WERI-Rb-1 (cell line): ENCODE data around the gene CELF2.

Experiments
- DNase-seq: peaks from one replicate; pipeline ENCODE4 v3.0.0-alpha.2; 2020
- H3K27ac ChIP-seq: fragments of 250-450 bp; sonication (Bioruptor Pico); 2 replicates; pipeline ENCODE4 v1.5.1; 2020; ENCODE audit warnings: mild to moderate bottlenecking, moderate library complexity
- H3K27me3 ChIP-seq: fragments of 250-450 bp; sonication (Bioruptor Pico); 2 replicates; pipeline ENCODE4 v1.5.1; 2021; ENCODE audit warnings: mild to moderate bottlenecking, low read depth, moderate library complexity; ENCODE audit not compliant: insufficient read depth, severe bottlenecking
- H3K36me3 ChIP-seq: fragments of 250-450 bp; sonication (Bioruptor Pico); 2 replicates; pipeline ENCODE4 v1.5.1; 2020; ENCODE audit warnings: mild to moderate bottlenecking, moderate library complexity
- H3K4me3 ChIP-seq: 2 replicates; pipeline ENCODE4 v1.5.1; 2011; ENCODE audit warnings: low read depth, mild to moderate bottlenecking, control low read depth, low read length
- H3K9me3 ChIP-seq: fragments of 250-450 bp; sonication (Bioruptor Pico); 2 replicates; pipeline ENCODE4 v1.5.1; 2021; ENCODE audit warnings: mild to moderate bottlenecking, moderate library complexity; ENCODE audit not compliant: severe bottlenecking
- CTCF ChIP-seq: IDR thresholded peaks from 2 replicates; pipeline ENCODE4 v1.5.1; 2011; ENCODE audit warnings: low read depth, mild to moderate bottlenecking, control low read depth, inconsistent platforms, low read length

Gene CELF2

GRCh38 chr10:11294831-11295450, 277.3 kb downstream of the CELF2 start:
- Histone ChIP-seq H3K36me3 (no peaks in the 10 kb centered on the region), H3K27me3 (no peaks in the 10 kb centered on the region), H3K9me3 (no peaks in the 10 kb centered on the region), H3K27ac (no peak overlapping the region), H3K4me3 (no peak overlapping the region)
- no peak for DNase-seq
- TF ChIP-seq CTCF = no peak

- H3K27ac ChIP-seq = no peak overlapping the region
- H3K9me3 ChIP-seq = no peaks in the 10 kb centered on the region
- no peaks in the 10 kb centered on the region for H3K27me3 ChIP-seq
- no peaks in the 10 kb centered on the region for H3K36me3 ChIP-seq
- no peak overlapping the region for H3K4me3 ChIP-seq
- TF ChIP-seq CTCF = no peak
- DNase-seq = no peak
These were observed 277.8 kb downstream of the CELF2 start for GRCh38 chr10:11295492-11295891.

- DNase-seq = no peak
- H3K36me3 ChIP-seq = no peaks in the 10 kb centered on the region
- H3K27ac ChIP-seq = no peak overlapping the region
- no peaks in the 10 kb centered on the region for H3K27me3 ChIP-seq
- no peak for TF ChIP-seq CTCF
- no peak overlapping the region for H3K4me3 ChIP-seq
- no peaks in the 10 kb centered on the region for H3K9me3 ChIP-seq
These were observed 279.5 kb downstream of the CELF2 start for GRCh38 chr10:11297136-11297535.

- H3K9me3 ChIP-seq = no peaks in the 10 kb centered on the region
- H3K27ac ChIP-seq = no peak overlapping the region
- no peak for DNase-seq
- no peaks in the 10 kb centered on the region for H3K27me3 ChIP-seq
- H3K36me3 ChIP-seq = no peaks in the 10 kb centered on the region
- TF ChIP-seq CTCF = no peak
- H3K4me3 ChIP-seq = no peak overlapping the region
These were observed 280.4 kb downstream of the CELF2 start for GRCh38 chr10:11298116-11298515.

GRCh38 chr10:11299125-11299524, 281.5 kb downstream of the CELF2 start:
- no peaks in the 10 kb centered on the region for H3K27me3 ChIP-seq
- H3K27ac ChIP-seq = no peak overlapping the region
- TF ChIP-seq CTCF = no peak
- no peak overlapping the region for H3K4me3 ChIP-seq
- no peaks in the 10 kb centered on the region for H3K36me3 ChIP-seq
- no peak for DNase-seq
- no peaks in the 10 kb centered on the region for H3K9me3 ChIP-seq

GRCh38 chr10:11300026-11300425, 282.4 kb downstream of the CELF2 start:
- Histone ChIP-seq H3K27me3 (no peaks in the 10 kb centered on the region), H3K4me3 (no peak overlapping the region), H3K9me3 (no peaks in the 10 kb centered on the region), H3K27ac (no peak overlapping the region), H3K36me3 (no peaks in the 10 kb centered on the region)
- no peak for DNase-seq
- no peak for TF ChIP-seq CTCF
